Stimulated activated CD8-positive, alpha-beta memory T cell treated with anti-CD3 and anti-CD28 coated beads, Interleukin-4, amount 100 ng/mL, for 1 hour (primary cell): ENCODE data around the gene DPH5.
A peak's percentile ranks its signal among the peaks of the same experiment; 100 is the strongest.
"Not testable (repeated sequence)": the region's sequence is repeated elsewhere in the genome, so short reads cannot be mapped to it uniquely, and the experiment has no call there.

ENCODE experiments used
- DNase-seq, 2 donors: peaks; one replicate each; pipeline ENCODE4 v3.0.0-alpha.2; 2020; ENCODE audit warnings: low read depth in 2 of 2, low spot score in 1 of 2

DPH5 gene

GRCh38 chr1:101025657-101026429 is at the start of gene DPH5:
Gene DPH5, minus strand, starts transcription at chr1:101025784. Its CDS starts 341 bp downstream, at chr1:101025443.
- peak; percentile 54 to 76 for DNase-seq

GRCh38 chr1:101073836-101074235 is 48.3 kb upstream of the DPH5 start:
- DNase-seq = no peak

- DNase-seq = no peak
Measured at GRCh38 chr1:101071470-101071891, 45.9 kb upstream of the DPH5 start.

- no peak for DNase-seq
Measured at GRCh38 chr1:101069158-101069557, 43.6 kb upstream of the DPH5 start.

- DNase-seq = not testable (repeated sequence)
Measured at GRCh38 chr1:101066937-101067335, 41.4 kb upstream of the DPH5 start.

GRCh38 chr1:101066260-101066936 is 40.8 kb upstream of the DPH5 start:
- no peak for DNase-seq

GRCh38 chr1:101065575-101065974 is 40.0 kb upstream of the DPH5 start:
- no peak for DNase-seq

GRCh38 chr1:101064697-101065096 is 39.1 kb upstream of the DPH5 start:
- DNase-seq = no peak

GRCh38 chr1:101060992-101061391 is 35.4 kb upstream of the DPH5 start:
- DNase-seq = no peak

GRCh38 chr1:101059945-101060542 is 34.5 kb upstream of the DPH5 start:
- DNase-seq = no peak

GRCh38 chr1:101055623-101056022 is 30.0 kb upstream of the DPH5 start:
- no peak for DNase-seq

GRCh38 chr1:101051688-101052638 is 26.4 kb upstream of the DPH5 start:
- DNase-seq = no peak

GRCh38 chr1:101050869-101051268 is 25.3 kb upstream of the DPH5 start:
- no peak for DNase-seq

GRCh38 chr1:101044749-101045148 is 19.2 kb upstream of the DPH5 start:
- DNase-seq = no peak

GRCh38 chr1:101044259-101044658 is 18.7 kb upstream of the DPH5 start:
- no peak for DNase-seq

GRCh38 chr1:101043776-101044175 is 18.2 kb upstream of the DPH5 start:
- DNase-seq = no peak

GRCh38 chr1:101041300-101041699 is 15.7 kb upstream of the DPH5 start:
- DNase-seq = no peak

- no peak for DNase-seq
Measured at GRCh38 chr1:101040666-101041065, 15.1 kb upstream of the DPH5 start.

GRCh38 chr1:101039245-101039644 is 13.7 kb upstream of the DPH5 start:
- DNase-seq = no peak

GRCh38 chr1:101037316-101037715 is 11.7 kb upstream of the DPH5 start:
- DNase-seq = no peak

GRCh38 chr1:101033017-101033416 is 7.4 kb upstream of the DPH5 start:
- no peak for DNase-seq
